ENCODE data around the gene ABCA10. TPM values are rescaled to one million over a fixed set of nuclear protein-coding genes. Genes with fewer than 3 reads are reported as not detected.

ABCA10 gene
- polyA plus RNA-seq, 1 donor: 7.5 TPM

GRCh38 chr17:69230939-69231338 lies 2.3 kb upstream of the ABCA10 start:
- WGBS (ENCODE audit: insufficient coverage, low lambda C conversion rate): 100% methylated on average over 2 of the region's 3 CpGs
- no peak for DNase-seq
- H3K9me3 ChIP-seq (ENCODE audit: control insufficient read depth, low read depth, low read length): peaks cover 10% of the 10 kb centered on the region

GRCh38 chr17:69228018-69228417 lies 606 bp downstream of the ABCA10 start:
- DNase-seq: no peak
- Histone ChIP-seq H3K4me1 (ENCODE audit: control insufficient read depth, insufficient read depth, low read length) (no peaks in the 10 kb centered on the region), H3K27me3 (ENCODE audit: control insufficient read depth, insufficient read depth, low read length) (no peaks in the 10 kb centered on the region), H3K36me3 (ENCODE audit: control insufficient read depth, insufficient read depth, low read length) (no peaks in the 10 kb centered on the region), H3K4me3 (ENCODE audit: low read length) (no peak overlapping the region), H3K27ac (ENCODE audit: low read length) (no peak overlapping the region), H3K9me3 (ENCODE audit: control insufficient read depth, low read depth, low read length) (peaks cover 8% of the 10 kb centered on the region)

More at GRCh38 chr17:69230939-69231338, 2.3 kb upstream of the ABCA10 start:
- peaks cover 5% of the 10 kb centered on the region for H3K36me3 ChIP-seq (ENCODE audit: control insufficient read depth, insufficient read depth, low read length)
- H3K27me3 ChIP-seq (ENCODE audit: control insufficient read depth, insufficient read depth, low read length): no peaks in the 10 kb centered on the region
- no peak overlapping the region for H3K27ac ChIP-seq (ENCODE audit: low read length)
- H3K4me3 ChIP-seq (ENCODE audit: low read length): no peak overlapping the region
- no peaks in the 10 kb centered on the region for H3K4me1 ChIP-seq (ENCODE audit: control insufficient read depth, insufficient read depth, low read length)

GRCh38 chr17:69227541-69227940 lies 1.1 kb downstream of the ABCA10 start:
- Histone ChIP-seq H3K27me3 (ENCODE audit: control insufficient read depth, insufficient read depth, low read length) (no peaks in the 10 kb centered on the region), H3K9me3 (ENCODE audit: control insufficient read depth, low read depth, low read length) (peaks cover 4% of the 10 kb centered on the region), H3K27ac (ENCODE audit: low read length) (no peak overlapping the region), H3K4me3 (ENCODE audit: low read length) (no peak overlapping the region), H3K36me3 (ENCODE audit: control insufficient read depth, insufficient read depth, low read length) (no peaks in the 10 kb centered on the region), H3K4me1 (ENCODE audit: control insufficient read depth, insufficient read depth, low read length) (no peaks in the 10 kb centered on the region)
- DNase-seq: no peak
- no CpG with 5 or more reads among the region's 2 CpGs for WGBS (ENCODE audit: insufficient coverage, low lambda C conversion rate)

- Histone ChIP-seq H3K4me3 (ENCODE audit: low read length) (no peak overlapping the region), H3K27me3 (ENCODE audit: control insufficient read depth, insufficient read depth, low read length) (no peaks in the 10 kb centered on the region), H3K36me3 (ENCODE audit: control insufficient read depth, insufficient read depth, low read length) (peaks cover 2% of the 10 kb centered on the region), H3K27ac (ENCODE audit: low read length) (no peak overlapping the region), H3K9me3 (ENCODE audit: control insufficient read depth, low read depth, low read length) (no peaks in the 10 kb centered on the region), H3K4me1 (ENCODE audit: control insufficient read depth, insufficient read depth, low read length) (no peaks in the 10 kb centered on the region)
- DNase-seq: no peak
- WGBS (ENCODE audit: insufficient coverage, low lambda C conversion rate): 73% methylated on average over 2 of the region's 3 CpGs
These were observed 4.8 kb downstream of the ABCA10 start for GRCh38 chr17:69223809-69224208.

GRCh38 chr17:69222707-69223258 lies 5.8 kb downstream of the ABCA10 start:
- Histone ChIP-seq H3K4me1 (ENCODE audit: control insufficient read depth, insufficient read depth, low read length) (no peaks in the 10 kb centered on the region), H3K9me3 (ENCODE audit: control insufficient read depth, low read depth, low read length) (no peaks in the 10 kb centered on the region), H3K27ac (ENCODE audit: low read length) (no peak overlapping the region), H3K36me3 (ENCODE audit: control insufficient read depth, insufficient read depth, low read length) (peaks cover 3% of the 10 kb centered on the region), H3K4me3 (ENCODE audit: low read length) (no peak overlapping the region), H3K27me3 (ENCODE audit: control insufficient read depth, insufficient read depth, low read length) (no peaks in the 10 kb centered on the region)
- no peak for DNase-seq

- no peak for DNase-seq
- H3K4me1 ChIP-seq (ENCODE audit: control insufficient read depth, insufficient read depth, low read length): no peaks in the 10 kb centered on the region
- H3K4me3 ChIP-seq (ENCODE audit: low read length): no peak overlapping the region
- no peaks in the 10 kb centered on the region for H3K9me3 ChIP-seq (ENCODE audit: control insufficient read depth, low read depth, low read length)
- no peaks in the 10 kb centered on the region for H3K27me3 ChIP-seq (ENCODE audit: control insufficient read depth, insufficient read depth, low read length)
- no peak overlapping the region for H3K27ac ChIP-seq (ENCODE audit: low read length)
- 40% methylated on average over 1 of the region's 1 CpG for WGBS (ENCODE audit: insufficient coverage, low lambda C conversion rate)
- H3K36me3 ChIP-seq (ENCODE audit: control insufficient read depth, insufficient read depth, low read length): peaks cover 3% of the 10 kb centered on the region
These were observed 8.5 kb downstream of the ABCA10 start for GRCh38 chr17:69220098-69220497.

- Histone ChIP-seq H3K4me3 (ENCODE audit: low read length) (no peak overlapping the region), H3K9me3 (ENCODE audit: control insufficient read depth, low read depth, low read length) (no peaks in the 10 kb centered on the region), H3K36me3 (ENCODE audit: control insufficient read depth, insufficient read depth, low read length) (peaks cover 3% of the 10 kb centered on the region), H3K27me3 (ENCODE audit: control insufficient read depth, insufficient read depth, low read length) (no peaks in the 10 kb centered on the region), H3K4me1 (ENCODE audit: control insufficient read depth, insufficient read depth, low read length) (no peaks in the 10 kb centered on the region), H3K27ac (ENCODE audit: low read length) (no peak overlapping the region)
- no CpG with 5 or more reads among the region's 3 CpGs for WGBS (ENCODE audit: insufficient coverage, low lambda C conversion rate)
- DNase-seq: no peak
These were observed 9.6 kb downstream of the ABCA10 start for GRCh38 chr17:69218986-69219385.

GRCh38 chr17:69213059-69213813 lies 15.4 kb downstream of the ABCA10 start:
- H3K27me3 ChIP-seq (ENCODE audit: control insufficient read depth, insufficient read depth, low read length): no peaks in the 10 kb centered on the region
- no CpG with 5 or more reads among the region's 9 CpGs for WGBS (ENCODE audit: insufficient coverage, low lambda C conversion rate)
- no peak overlapping the region for H3K27ac ChIP-seq (ENCODE audit: low read length)
- no peak overlapping the region for H3K4me3 ChIP-seq (ENCODE audit: low read length)
- DNase-seq: no peak
- no peaks in the 10 kb centered on the region for H3K4me1 ChIP-seq (ENCODE audit: control insufficient read depth, insufficient read depth, low read length)
- peaks cover 2% of the 10 kb centered on the region for H3K9me3 ChIP-seq (ENCODE audit: control insufficient read depth, low read depth, low read length)
- H3K36me3 ChIP-seq (ENCODE audit: control insufficient read depth, insufficient read depth, low read length): no peaks in the 10 kb centered on the region

GRCh38 chr17:69208640-69209039 lies 20.0 kb downstream of the ABCA10 start:
- Histone ChIP-seq H3K9me3 (ENCODE audit: control insufficient read depth, low read depth, low read length) (peaks cover 2% of the 10 kb centered on the region), H3K4me3 (ENCODE audit: low read length) (no peak overlapping the region), H3K27me3 (ENCODE audit: control insufficient read depth, insufficient read depth, low read length) (no peaks in the 10 kb centered on the region), H3K36me3 (ENCODE audit: control insufficient read depth, insufficient read depth, low read length) (no peaks in the 10 kb centered on the region), H3K27ac (ENCODE audit: low read length) (no peak overlapping the region), H3K4me1 (ENCODE audit: control insufficient read depth, insufficient read depth, low read length) (no peaks in the 10 kb centered on the region)
- no peak for DNase-seq
- WGBS (ENCODE audit: insufficient coverage, low lambda C conversion rate): 100% methylated on average over 1 of the region's 2 CpGs

GRCh38 chr17:69207151-69207550 lies 21.5 kb downstream of the ABCA10 start:
- DNase-seq: no peak
- H3K36me3 ChIP-seq (ENCODE audit: control insufficient read depth, insufficient read depth, low read length): no peaks in the 10 kb centered on the region
- H3K4me3 ChIP-seq (ENCODE audit: low read length): no peak overlapping the region
- H3K27ac ChIP-seq (ENCODE audit: low read length): no peak overlapping the region
- H3K27me3 ChIP-seq (ENCODE audit: control insufficient read depth, insufficient read depth, low read length): no peaks in the 10 kb centered on the region
- H3K4me1 ChIP-seq (ENCODE audit: control insufficient read depth, insufficient read depth, low read length): no peaks in the 10 kb centered on the region
- no peaks in the 10 kb centered on the region for H3K9me3 ChIP-seq (ENCODE audit: control insufficient read depth, low read depth, low read length)
- 97% methylated on average over 4 of the region's 4 CpGs for WGBS (ENCODE audit: insufficient coverage, low lambda C conversion rate)

- Histone ChIP-seq H3K9me3 (ENCODE audit: control insufficient read depth, low read depth, low read length) (peaks cover 12% of the 10 kb centered on the region), H3K4me1 (ENCODE audit: control insufficient read depth, insufficient read depth, low read length) (no peaks in the 10 kb centered on the region), H3K27me3 (ENCODE audit: control insufficient read depth, insufficient read depth, low read length) (no peaks in the 10 kb centered on the region), H3K4me3 (ENCODE audit: low read length) (no peak overlapping the region), H3K27ac (ENCODE audit: low read length) (no peak overlapping the region), H3K36me3 (ENCODE audit: control insufficient read depth, insufficient read depth, low read length) (no peaks in the 10 kb centered on the region)
- no CpG with 5 or more reads among the region's 6 CpGs for WGBS (ENCODE audit: insufficient coverage, low lambda C conversion rate)
- no peak for DNase-seq
These were observed 30.4 kb downstream of the ABCA10 start for GRCh38 chr17:69198238-69198637.
